KMS-11 (cell line): Measurements from ENCODE around the gene NWD2.

Experiments used
- H2AFZ ChIP-seq: fragments of 200-600 bp; sonication (generic); 2 replicates; pipeline ENCODE4 v1.6.1; 2016; ENCODE audit warnings: antibody characterized with exemption, mixed run types, low read depth
- H3K27ac ChIP-seq: fragments of 200-600 bp; sonication (generic); 2 replicates; pipeline ENCODE4 v1.6.1; 2016; ENCODE audit warnings: mild to moderate bottlenecking, mixed run types
- H3K27me3 ChIP-seq: fragments of 200-600 bp; sonication (generic); 2 replicates; pipeline ENCODE4 v1.6.1; 2017; ENCODE audit warnings: mild to moderate bottlenecking, low read depth, mixed run types, moderate library complexity; ENCODE audit not compliant: insufficient read depth
- H3K36me3 ChIP-seq: fragments of 200-600 bp; sonication (generic); 2 replicates; pipeline ENCODE4 v1.6.1; 2017; ENCODE audit warnings: mild to moderate bottlenecking, mixed run types; ENCODE audit not compliant: insufficient read depth
- H3K4me1 ChIP-seq: fragments of 200-600 bp; sonication (generic); 2 replicates; pipeline ENCODE4 v1.6.1; 2016; ENCODE audit warnings: mild to moderate bottlenecking, low read depth, mixed run types; ENCODE audit not compliant: poor library complexity, severe bottlenecking
- H3K4me2 ChIP-seq: fragments of 200-600 bp; sonication (generic); 2 replicates; pipeline ENCODE4 v1.7.0; 2016; ENCODE audit warnings: mild to moderate bottlenecking, mixed run types
- H3K4me3 ChIP-seq: fragments of 200-600 bp; sonication (generic); IDR thresholded peaks from 2 replicates; pipeline ENCODE4 v1.6.1; 2017; ENCODE audit warnings: low read depth, low read length, mixed read lengths; ENCODE audit not compliant: insufficient read depth
- H3K79me2 ChIP-seq: fragments of 200-600 bp; sonication (generic); 2 replicates; pipeline ENCODE4 v1.6.1; 2016; ENCODE audit warnings: low read depth, mixed run types; ENCODE audit not compliant: insufficient read depth
- H3K9ac ChIP-seq: fragments of 200-600 bp; sonication (generic); 2 replicates; pipeline ENCODE4 v1.6.1; 2016; ENCODE audit warnings: mild to moderate bottlenecking, mixed run types
- H4K20me1 ChIP-seq: fragments of 200-600 bp; sonication (generic); 2 replicates; pipeline ENCODE4 v1.6.1; 2016; ENCODE audit warnings: mild to moderate bottlenecking, mixed run types; ENCODE audit not compliant: insufficient read depth
- TF ChIP-seq, protein P1 (sequence below): fragments of 200-600 bp; sonication (generic); conservative IDR thresholded peaks from 2 replicates; pipeline ENCODE4 v1.6.1; 2017; ENCODE audit warnings: low read depth, mild to moderate bottlenecking, antibody characterized with exemption, low read length, moderate library complexity, mixed read lengths

The NWD2 gene

GRCh38 chr4:37367901-37368300 lies 123.4 kb downstream of the NWD2 start:
- Histone ChIP-seq H3K27ac (no peak overlapping the region), H3K36me3 (no peaks in the 10 kb centered on the region), H3K4me3 (no peak overlapping the region), H3K9ac (no peak overlapping the region), H2AFZ (no peak overlapping the region), H3K4me1 (no peaks in the 10 kb centered on the region), H4K20me1 (no peaks in the 10 kb centered on the region), H3K79me2 (no peaks in the 10 kb centered on the region), H3K4me2 (no peak overlapping the region), H3K27me3 (no peaks in the 10 kb centered on the region)
- TF ChIP-seq, protein P1, sequence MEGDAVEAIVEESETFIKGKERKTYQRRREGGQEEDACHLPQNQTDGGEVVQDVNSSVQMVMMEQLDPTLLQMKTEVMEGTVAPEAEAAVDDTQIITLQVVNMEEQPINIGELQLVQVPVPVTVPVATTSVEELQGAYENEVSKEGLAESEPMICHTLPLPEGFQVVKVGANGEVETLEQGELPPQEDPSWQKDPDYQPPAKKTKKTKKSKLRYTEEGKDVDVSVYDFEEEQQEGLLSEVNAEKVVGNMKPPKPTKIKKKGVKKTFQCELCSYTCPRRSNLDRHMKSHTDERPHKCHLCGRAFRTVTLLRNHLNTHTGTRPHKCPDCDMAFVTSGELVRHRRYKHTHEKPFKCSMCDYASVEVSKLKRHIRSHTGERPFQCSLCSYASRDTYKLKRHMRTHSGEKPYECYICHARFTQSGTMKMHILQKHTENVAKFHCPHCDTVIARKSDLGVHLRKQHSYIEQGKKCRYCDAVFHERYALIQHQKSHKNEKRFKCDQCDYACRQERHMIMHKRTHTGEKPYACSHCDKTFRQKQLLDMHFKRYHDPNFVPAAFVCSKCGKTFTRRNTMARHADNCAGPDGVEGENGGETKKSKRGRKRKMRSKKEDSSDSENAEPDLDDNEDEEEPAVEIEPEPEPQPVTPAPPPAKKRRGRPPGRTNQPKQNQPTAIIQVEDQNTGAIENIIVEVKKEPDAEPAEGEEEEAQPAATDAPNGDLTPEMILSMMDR = no peak

DNA sequence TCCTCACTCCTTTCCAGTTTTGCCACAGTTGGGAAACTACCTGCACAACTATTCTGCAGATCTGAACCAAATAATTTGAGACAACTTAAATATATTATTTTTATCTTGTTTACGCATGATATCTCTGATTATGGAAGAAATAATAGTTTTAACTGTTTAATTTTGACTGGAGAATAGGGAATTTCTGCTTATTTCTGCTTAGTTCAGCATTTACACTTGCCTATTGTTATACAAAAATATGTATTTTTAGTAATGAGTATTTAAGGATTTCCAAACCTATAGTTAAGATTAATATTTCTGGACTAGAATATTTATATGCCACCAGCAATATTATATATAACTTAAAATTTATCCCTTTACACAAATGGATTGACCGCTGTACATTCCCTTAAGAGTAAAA lies 125.5 kb downstream of the NWD2 start:
- no peaks in the 10 kb centered on the region for H3K27me3 ChIP-seq
- H2AFZ ChIP-seq = no peak overlapping the region
- H3K79me2 ChIP-seq = no peaks in the 10 kb centered on the region
- no peaks in the 10 kb centered on the region for H3K4me1 ChIP-seq
- no peaks in the 10 kb centered on the region for H4K20me1 ChIP-seq
- no peak overlapping the region for H3K9ac ChIP-seq
- H3K4me3 ChIP-seq = no peak overlapping the region
- TF ChIP-seq, protein P1 = no peak
- H3K27ac ChIP-seq = no peak overlapping the region
- H3K4me2 ChIP-seq = no peak overlapping the region
- no peaks in the 10 kb centered on the region for H3K36me3 ChIP-seq

DNA sequence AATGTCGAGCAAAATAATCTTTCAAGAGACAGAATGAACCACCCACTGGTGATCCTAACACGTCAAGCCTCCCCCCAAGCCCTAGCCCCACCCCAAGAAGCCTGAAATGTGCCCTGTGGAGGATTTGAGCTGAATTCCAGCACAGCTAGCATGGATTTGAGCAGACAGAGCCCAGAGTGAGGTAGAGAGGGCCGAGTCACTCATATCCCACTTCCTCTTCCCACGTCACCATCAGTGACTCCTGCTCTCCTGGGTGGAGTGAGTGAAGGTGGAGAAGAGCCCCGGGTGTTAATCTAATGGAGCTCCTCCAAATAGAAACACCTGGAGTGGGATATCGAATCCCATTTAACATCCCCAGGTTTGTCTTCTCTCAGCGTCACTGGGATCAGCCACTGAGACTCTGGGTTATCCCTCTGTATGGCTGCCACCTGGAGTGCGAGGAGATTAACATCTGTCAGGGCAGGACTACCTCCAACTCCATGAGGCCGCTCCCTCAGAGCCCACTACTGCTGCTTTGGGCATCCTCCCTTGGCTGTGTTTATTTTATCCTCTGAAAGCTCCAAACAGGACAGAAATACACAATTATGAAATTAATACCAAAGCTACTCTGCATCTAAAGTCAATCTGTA lies 136.6 kb downstream of the NWD2 start:
- no peak overlapping the region for H3K9ac ChIP-seq
- no peaks in the 10 kb centered on the region for H3K27me3 ChIP-seq
- no peak overlapping the region for H3K4me2 ChIP-seq
- H4K20me1 ChIP-seq = no peaks in the 10 kb centered on the region
- H3K4me1 ChIP-seq = peaks cover 3% of the 10 kb centered on the region
- H3K27ac ChIP-seq = no peak overlapping the region
- TF ChIP-seq, protein P1 = no peak
- H3K4me3 ChIP-seq = no peak overlapping the region
- no peaks in the 10 kb centered on the region for H3K79me2 ChIP-seq
- no peak overlapping the region for H2AFZ ChIP-seq
- H3K36me3 ChIP-seq = no peaks in the 10 kb centered on the region

- Histone ChIP-seq H3K4me1 (peaks cover 3% of the 10 kb centered on the region), H3K36me3 (no peaks in the 10 kb centered on the region), H4K20me1 (no peaks in the 10 kb centered on the region), H3K27ac (no peak overlapping the region), H3K4me3 (no peak overlapping the region), H3K27me3 (no peaks in the 10 kb centered on the region), H3K9ac (no peak overlapping the region), H3K4me2 (no peak overlapping the region), H2AFZ (no peak overlapping the region), H3K79me2 (no peaks in the 10 kb centered on the region)
- TF ChIP-seq, protein P1 = peak; percentile 69
Measured at GRCh38 chr4:37383579-37384229, 139.2 kb downstream of the NWD2 start.
